ENCODE results near the gene LRRN3.

DNA sequence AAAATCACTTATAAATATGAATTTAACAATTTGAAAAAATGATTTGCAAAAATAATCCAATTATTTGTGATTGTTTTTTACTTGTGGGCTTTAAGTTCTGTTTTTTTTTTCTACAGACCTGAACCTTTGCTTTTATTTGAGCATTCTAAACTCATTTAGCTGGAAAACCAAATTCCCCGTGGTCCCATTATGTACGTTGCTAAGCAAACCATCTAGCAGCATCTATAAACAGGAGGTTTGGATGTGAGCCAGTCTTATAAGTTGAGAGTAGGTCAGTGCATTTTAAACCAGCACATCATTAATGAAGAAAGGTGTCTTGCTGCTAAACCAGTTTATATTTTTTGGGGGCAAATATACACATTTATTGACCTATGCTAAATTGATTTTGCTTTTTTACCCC is 77.3 kb downstream of the LRRN3 start:
- TF ChIP-seq RFX5 (IDR thresholded peaks at IDR 0.05) (no peak), RAD21 (conservative IDR thresholded peaks at IDR 0.05 in 1 of 2, IDR thresholded peaks at IDR 0.05 in 1 of 2) (no peak), EP300 (IDR thresholded peaks at IDR 0.05) (no peak), POLR2A (IDR thresholded peaks at IDR 0.05; ENCODE audit: low read length) (no peak), CEBPB (IDR thresholded peaks at IDR 0.05) (no peak), EHMT2 (IDR thresholded peaks at IDR 0.05; ENCODE audit: low read depth) (no peak)
- TF ChIP-seq, protein P1, sequence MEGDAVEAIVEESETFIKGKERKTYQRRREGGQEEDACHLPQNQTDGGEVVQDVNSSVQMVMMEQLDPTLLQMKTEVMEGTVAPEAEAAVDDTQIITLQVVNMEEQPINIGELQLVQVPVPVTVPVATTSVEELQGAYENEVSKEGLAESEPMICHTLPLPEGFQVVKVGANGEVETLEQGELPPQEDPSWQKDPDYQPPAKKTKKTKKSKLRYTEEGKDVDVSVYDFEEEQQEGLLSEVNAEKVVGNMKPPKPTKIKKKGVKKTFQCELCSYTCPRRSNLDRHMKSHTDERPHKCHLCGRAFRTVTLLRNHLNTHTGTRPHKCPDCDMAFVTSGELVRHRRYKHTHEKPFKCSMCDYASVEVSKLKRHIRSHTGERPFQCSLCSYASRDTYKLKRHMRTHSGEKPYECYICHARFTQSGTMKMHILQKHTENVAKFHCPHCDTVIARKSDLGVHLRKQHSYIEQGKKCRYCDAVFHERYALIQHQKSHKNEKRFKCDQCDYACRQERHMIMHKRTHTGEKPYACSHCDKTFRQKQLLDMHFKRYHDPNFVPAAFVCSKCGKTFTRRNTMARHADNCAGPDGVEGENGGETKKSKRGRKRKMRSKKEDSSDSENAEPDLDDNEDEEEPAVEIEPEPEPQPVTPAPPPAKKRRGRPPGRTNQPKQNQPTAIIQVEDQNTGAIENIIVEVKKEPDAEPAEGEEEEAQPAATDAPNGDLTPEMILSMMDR (IDR thresholded peaks at IDR 0.05), result no peak
